HG03060 (cell line): ENCODE measurements around the gene SRGAP2.
"Not testable (repeated sequence)": the region's sequence is repeated elsewhere in the genome, so short reads cannot be mapped to it uniquely, and the experiment has no call there.

Source experiments
- ATAC-seq: cut with Tn5 transposase; IDR thresholded peaks from one replicate; pipeline ENCODE4 v1.9.1; 2021; ENCODE audit warnings: low read depth, moderate number of reproducible peaks; ENCODE audit not compliant: unreplicated experiment

SRGAP2 gene

GRCh38 chr1:206204871-206205270 lies 1.5 kb downstream of the SRGAP2 start:
- not testable (repeated sequence) for ATAC-seq

- not testable (repeated sequence) for ATAC-seq
Observed at GRCh38 chr1:206205569-206205968, 2.2 kb downstream of the SRGAP2 start.

- ATAC-seq = not testable (repeated sequence)
Observed at GRCh38 chr1:206210802-206211201, 7.5 kb downstream of the SRGAP2 start.

- ATAC-seq = not testable (repeated sequence)
Observed at GRCh38 chr1:206215600-206216392, 12.5 kb downstream of the SRGAP2 start.

- not testable (repeated sequence) for ATAC-seq
Observed at GRCh38 chr1:206218285-206218684, 14.9 kb downstream of the SRGAP2 start.

- ATAC-seq = not testable (repeated sequence)
Observed at GRCh38 chr1:206218765-206219164, 15.4 kb downstream of the SRGAP2 start.

- not testable (repeated sequence) for ATAC-seq
Observed at GRCh38 chr1:206219514-206220331, 16.4 kb downstream of the SRGAP2 start.

GRCh38 chr1:206220332-206221000 lies 17.1 kb downstream of the SRGAP2 start:
- ATAC-seq = not testable (repeated sequence)

- ATAC-seq = not testable (repeated sequence)
Observed at GRCh38 chr1:206221585-206221984, 18.2 kb downstream of the SRGAP2 start.

GRCh38 chr1:206224190-206224776 lies 20.9 kb downstream of the SRGAP2 start:
- not testable (repeated sequence) for ATAC-seq

- ATAC-seq = not testable (repeated sequence)
Observed at GRCh38 chr1:206225386-206225785, 22.0 kb downstream of the SRGAP2 start.

- ATAC-seq = not testable (repeated sequence)
Observed at GRCh38 chr1:206226886-206227285, 23.5 kb downstream of the SRGAP2 start.

GRCh38 chr1:206229286-206229685 lies 25.9 kb downstream of the SRGAP2 start:
- not testable (repeated sequence) for ATAC-seq

- ATAC-seq = not testable (repeated sequence)
Observed at GRCh38 chr1:206231989-206232388, 28.6 kb downstream of the SRGAP2 start.

- not testable (repeated sequence) for ATAC-seq
Observed at GRCh38 chr1:206232970-206233645, 29.8 kb downstream of the SRGAP2 start.

GRCh38 chr1:206234189-206234916 lies 31.0 kb downstream of the SRGAP2 start:
- ATAC-seq = not testable (repeated sequence)

GRCh38 chr1:206235190-206235589 lies 31.8 kb downstream of the SRGAP2 start:
- ATAC-seq = not testable (repeated sequence)

GRCh38 chr1:206240288-206240687 lies 36.9 kb downstream of the SRGAP2 start:
- ATAC-seq = peak; percentile 41

- peak; percentile 93 for ATAC-seq
Observed at GRCh38 chr1:206243335-206243734, 40.0 kb downstream of the SRGAP2 start.
